ENCODE measurements around the gene OR52E4.

The OR52E4 gene

GRCh38 chr11:5880329-5880728, at the start of gene OR52E4:
TSS of gene OR52E4 (plus strand) at chr11:5880629. CDS start at chr11:5884293, 3,664 bp downstream.
- no peak for DNase-seq (ENCODE audit: low read depth)

- no peak for DNase-seq (ENCODE audit: low read depth)
Measured at GRCh38 chr11:5831196-5831829, 49.1 kb upstream of the OR52E4 start.

- DNase-seq (ENCODE audit: low read depth), result no peak
Measured at GRCh38 chr11:5833446-5833845, 47.0 kb upstream of the OR52E4 start.

GRCh38 chr11:5837695-5838094, 42.7 kb upstream of the OR52E4 start:
- no peak for DNase-seq (ENCODE audit: low read depth)

- no peak for DNase-seq (ENCODE audit: low read depth)
Measured at GRCh38 chr11:5841797-5842196, 38.6 kb upstream of the OR52E4 start, which contains the start of gene OR52E6. TSS of gene OR52E6 (minus strand) at chr11:5841897. CDS start at chr11:5841897, 0 bp downstream.

GRCh38 chr11:5846701-5847100, 33.7 kb upstream of the OR52E4 start:
- DNase-seq (ENCODE audit: low read depth), result no peak

GRCh38 chr11:5847711-5848110, 32.7 kb upstream of the OR52E4 start:
- DNase-seq (ENCODE audit: low read depth), result no peak

GRCh38 chr11:5851002-5851401, 29.4 kb upstream of the OR52E4 start:
- DNase-seq (ENCODE audit: low read depth), result no peak

GRCh38 chr11:5857590-5857989, 22.8 kb upstream of the OR52E4 start, which contains the start of gene OR52E8:
TSS of gene OR52E8 (minus strand) at chr11:5857690. CDS start at chr11:5857690, 0 bp downstream.
- no peak for DNase-seq (ENCODE audit: low read depth)

GRCh38 chr11:5865826-5866225, 14.6 kb upstream of the OR52E4 start:
- DNase-seq (ENCODE audit: low read depth), result no peak

GRCh38 chr11:5878564-5878963, 1.9 kb upstream of the OR52E4 start:
- DNase-seq (ENCODE audit: low read depth), result no peak

GRCh38 chr11:5881756-5882155, 1.3 kb downstream of the OR52E4 start:
- DNase-seq (ENCODE audit: low read depth), result no peak

GRCh38 chr11:5887172-5887571, 6.7 kb downstream of the OR52E4 start:
- no peak for DNase-seq (ENCODE audit: low read depth)

GRCh38 chr11:5887661-5888060, 7.2 kb downstream of the OR52E4 start:
- DNase-seq (ENCODE audit: low read depth), result no peak

GRCh38 chr11:5891216-5891800, 10.9 kb downstream of the OR52E4 start:
- DNase-seq (ENCODE audit: low read depth), result no peak

GRCh38 chr11:5892908-5893307, 12.5 kb downstream of the OR52E4 start, which contains the start of gene OR52E5:
TSS of gene OR52E5 (plus strand) at chr11:5893208. CDS start at chr11:5900777, 7,569 bp downstream.
- DNase-seq (ENCODE audit: low read depth), result no peak

GRCh38 chr11:5899534-5899933, 19.1 kb downstream of the OR52E4 start:
- no peak for DNase-seq (ENCODE audit: low read depth)

GRCh38 chr11:5910540-5910939, 30.1 kb downstream of the OR52E4 start:
- no peak for DNase-seq (ENCODE audit: low read depth)

- no peak for DNase-seq (ENCODE audit: low read depth)
Measured at GRCh38 chr11:5922749-5923426, 42.5 kb downstream of the OR52E4 start.

- no peak for DNase-seq (ENCODE audit: low read depth)
Measured at GRCh38 chr11:5923427-5923776, 43.0 kb downstream of the OR52E4 start.

- no peak for DNase-seq (ENCODE audit: low read depth)
Measured at GRCh38 chr11:5923794-5924193, 43.4 kb downstream of the OR52E4 start.

GRCh38 chr11:5928271-5928670, 47.8 kb downstream of the OR52E4 start:
- DNase-seq (ENCODE audit: low read depth), result no peak

GRCh38 chr11:5928811-5929210, 48.4 kb downstream of the OR52E4 start:
- no peak for DNase-seq (ENCODE audit: low read depth)
